Measurements from ENCODE around the gene HHIP. TPM values are rescaled to one million over a fixed set of nuclear protein-coding genes. Genes with fewer than 3 reads are reported as not detected.

Gene HHIP
- total RNA-seq, 4 donors from 2014 or later = 0.15 to 1.5 TPM; not detected in 2

DNA sequence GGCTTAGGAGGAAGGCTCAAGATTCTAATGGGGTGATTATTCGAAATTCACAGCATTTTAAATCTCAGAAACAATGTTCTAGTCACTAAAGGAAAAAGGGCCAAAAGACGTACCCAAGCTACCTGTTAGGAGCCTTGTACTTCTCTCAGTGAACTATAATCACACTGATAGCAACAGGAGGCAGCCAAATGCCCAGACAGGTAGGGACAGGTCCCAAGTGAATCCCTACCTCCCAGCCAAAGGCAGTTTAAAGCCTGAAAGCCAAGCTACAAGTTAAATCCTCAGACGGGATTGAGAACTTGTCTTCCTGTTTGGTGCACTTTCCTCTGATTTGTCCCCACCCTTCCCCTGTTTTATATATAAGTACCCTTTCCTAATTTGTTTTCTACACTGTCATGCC lies 24.3 kb upstream of the HHIP start:
- intact Hi-C loops (cut with DNase I; ENCODE audit: low total_unique reads) = no loop called here
- Histone ChIP-seq H3K27ac (no peak overlapping the region), H3K4me1 (no peaks in the 10 kb centered on the region), H3K4me3 (no peak overlapping the region), H3K9me3 (no peaks in the 10 kb centered on the region), H3K36me3 (no peaks in the 10 kb centered on the region), H3K27me3 (no peaks in the 10 kb centered on the region)
- no peak for TF ChIP-seq POLR2A (IDR thresholded peaks at IDR 0.05)
- TF ChIP-seq, protein P1, sequence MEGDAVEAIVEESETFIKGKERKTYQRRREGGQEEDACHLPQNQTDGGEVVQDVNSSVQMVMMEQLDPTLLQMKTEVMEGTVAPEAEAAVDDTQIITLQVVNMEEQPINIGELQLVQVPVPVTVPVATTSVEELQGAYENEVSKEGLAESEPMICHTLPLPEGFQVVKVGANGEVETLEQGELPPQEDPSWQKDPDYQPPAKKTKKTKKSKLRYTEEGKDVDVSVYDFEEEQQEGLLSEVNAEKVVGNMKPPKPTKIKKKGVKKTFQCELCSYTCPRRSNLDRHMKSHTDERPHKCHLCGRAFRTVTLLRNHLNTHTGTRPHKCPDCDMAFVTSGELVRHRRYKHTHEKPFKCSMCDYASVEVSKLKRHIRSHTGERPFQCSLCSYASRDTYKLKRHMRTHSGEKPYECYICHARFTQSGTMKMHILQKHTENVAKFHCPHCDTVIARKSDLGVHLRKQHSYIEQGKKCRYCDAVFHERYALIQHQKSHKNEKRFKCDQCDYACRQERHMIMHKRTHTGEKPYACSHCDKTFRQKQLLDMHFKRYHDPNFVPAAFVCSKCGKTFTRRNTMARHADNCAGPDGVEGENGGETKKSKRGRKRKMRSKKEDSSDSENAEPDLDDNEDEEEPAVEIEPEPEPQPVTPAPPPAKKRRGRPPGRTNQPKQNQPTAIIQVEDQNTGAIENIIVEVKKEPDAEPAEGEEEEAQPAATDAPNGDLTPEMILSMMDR (IDR thresholded peaks at IDR 0.05) = no peak
- no peak for DNase-seq

DNA sequence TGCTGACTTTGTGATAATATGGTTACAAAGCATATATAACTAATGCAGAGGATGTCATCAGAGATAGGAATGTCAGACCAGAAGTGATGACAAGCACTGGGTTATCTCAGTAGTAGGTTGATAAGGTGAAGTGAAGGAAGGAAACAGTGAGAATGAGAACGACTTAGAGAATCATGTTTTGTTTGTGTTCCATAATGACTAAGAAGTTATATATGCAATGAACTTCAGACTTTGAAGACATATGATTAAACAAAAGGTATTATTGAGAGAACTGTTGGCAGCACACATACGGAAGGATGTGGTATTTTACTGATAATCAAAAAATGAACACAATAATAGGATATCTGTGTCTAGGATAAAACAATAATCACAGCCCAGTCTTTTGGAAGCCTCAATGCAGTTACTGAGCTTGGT lies 18.3 kb upstream of the HHIP start:
- H3K9me3 ChIP-seq = no peaks in the 10 kb centered on the region
- H3K27ac ChIP-seq = no peak overlapping the region
- DNase-seq = no peak
- peaks cover 0 to 2% of the 10 kb centered on the region in 2 donors for H3K27me3 ChIP-seq
- no peaks in the 10 kb centered on the region for H3K4me1 ChIP-seq
- intact Hi-C loops (cut with DNase I; ENCODE audit: low total_unique reads) = no loop called here
- H3K4me3 ChIP-seq = no peak overlapping the region
- no peak for TF ChIP-seq POLR2A (IDR thresholded peaks at IDR 0.05)
- TF ChIP-seq, protein P1 (IDR thresholded peaks at IDR 0.05) = no peak
- no peaks in the 10 kb centered on the region for H3K36me3 ChIP-seq

DNA sequence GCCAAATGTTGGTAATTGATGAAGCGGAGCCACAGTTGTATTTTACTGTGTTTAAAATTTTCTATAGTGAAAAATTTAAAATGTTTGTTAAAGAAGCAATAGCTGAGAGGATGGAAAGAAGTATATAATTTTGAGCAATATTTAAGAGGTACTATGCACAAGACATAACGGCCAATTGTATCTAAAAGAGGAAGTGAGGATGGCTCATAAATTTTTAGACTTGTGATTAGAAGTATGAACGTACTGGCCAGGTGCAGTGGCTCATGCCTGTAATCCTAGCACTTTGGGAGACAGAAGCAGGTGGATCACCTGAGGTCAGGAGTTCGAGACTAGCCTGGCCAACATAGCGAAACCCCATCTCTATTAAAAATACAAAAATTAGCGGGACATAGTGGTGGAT lies 12.7 kb upstream of the HHIP start:
- TF ChIP-seq, protein P1 (IDR thresholded peaks at IDR 0.05) = no peak
- TF ChIP-seq POLR2A (IDR thresholded peaks at IDR 0.05) = no peak
- no peaks in the 10 kb centered on the region for H3K4me1 ChIP-seq
- no peaks in the 10 kb centered on the region for H3K36me3 ChIP-seq
- intact Hi-C loops (cut with DNase I; ENCODE audit: low total_unique reads) = no loop called here
- peaks cover 0 to 4% of the 10 kb centered on the region in 2 donors for H3K27me3 ChIP-seq
- no peaks in the 10 kb centered on the region for H3K9me3 ChIP-seq
- no peak overlapping the region for H3K27ac ChIP-seq
- no peak overlapping the region for H3K4me3 ChIP-seq
- no peak for DNase-seq

DNA sequence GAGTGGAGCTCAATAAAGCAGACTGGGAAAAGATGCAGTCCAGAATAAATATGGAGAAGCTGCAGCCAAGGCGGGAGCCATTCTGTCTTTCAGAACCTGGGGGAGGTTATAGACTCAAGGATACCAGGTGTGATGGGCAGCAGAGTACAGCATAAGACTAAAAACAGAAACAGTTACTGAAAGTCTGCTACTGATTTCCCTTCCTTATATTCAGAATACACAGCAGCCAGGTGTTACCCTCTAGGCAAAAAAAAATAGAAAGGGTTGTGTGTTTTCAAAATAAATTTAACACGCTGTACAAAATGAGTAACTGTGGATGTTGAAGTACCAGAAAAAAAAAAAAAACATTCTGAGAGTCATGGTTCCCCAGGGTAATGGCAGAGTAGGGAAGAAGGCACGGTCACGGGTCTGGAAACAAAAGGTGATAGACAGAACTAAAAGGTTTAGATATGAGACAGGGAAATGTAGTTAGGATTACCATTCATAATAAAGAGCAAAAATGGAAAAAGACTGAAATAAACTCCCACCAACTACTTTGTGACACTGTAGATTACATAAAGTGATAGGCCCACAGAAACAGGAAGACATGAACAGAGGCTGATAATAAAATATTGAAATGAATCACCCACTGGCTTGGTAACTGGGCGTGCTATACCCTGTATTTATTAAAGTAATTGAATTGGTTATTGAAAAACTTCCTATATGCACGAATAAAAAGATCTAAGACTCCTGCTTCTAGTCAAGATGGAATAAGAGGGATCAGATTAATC lies 10.8 kb upstream of the HHIP start:
- Histone ChIP-seq H3K27ac (no peak overlapping the region), H3K9me3 (no peaks in the 10 kb centered on the region), H3K36me3 (no peaks in the 10 kb centered on the region), H3K4me3 (no peak overlapping the region), H3K27me3 (peaks cover 0 to 4% of the 10 kb centered on the region in 2 donors), H3K4me1 (no peaks in the 10 kb centered on the region)
- intact Hi-C loops (cut with DNase I; ENCODE audit: low total_unique reads) = no loop called here
- TF ChIP-seq, protein P1 (IDR thresholded peaks at IDR 0.05) = no peak
- TF ChIP-seq POLR2A (IDR thresholded peaks at IDR 0.05) = no peak
- DNase-seq = no peak

DNA sequence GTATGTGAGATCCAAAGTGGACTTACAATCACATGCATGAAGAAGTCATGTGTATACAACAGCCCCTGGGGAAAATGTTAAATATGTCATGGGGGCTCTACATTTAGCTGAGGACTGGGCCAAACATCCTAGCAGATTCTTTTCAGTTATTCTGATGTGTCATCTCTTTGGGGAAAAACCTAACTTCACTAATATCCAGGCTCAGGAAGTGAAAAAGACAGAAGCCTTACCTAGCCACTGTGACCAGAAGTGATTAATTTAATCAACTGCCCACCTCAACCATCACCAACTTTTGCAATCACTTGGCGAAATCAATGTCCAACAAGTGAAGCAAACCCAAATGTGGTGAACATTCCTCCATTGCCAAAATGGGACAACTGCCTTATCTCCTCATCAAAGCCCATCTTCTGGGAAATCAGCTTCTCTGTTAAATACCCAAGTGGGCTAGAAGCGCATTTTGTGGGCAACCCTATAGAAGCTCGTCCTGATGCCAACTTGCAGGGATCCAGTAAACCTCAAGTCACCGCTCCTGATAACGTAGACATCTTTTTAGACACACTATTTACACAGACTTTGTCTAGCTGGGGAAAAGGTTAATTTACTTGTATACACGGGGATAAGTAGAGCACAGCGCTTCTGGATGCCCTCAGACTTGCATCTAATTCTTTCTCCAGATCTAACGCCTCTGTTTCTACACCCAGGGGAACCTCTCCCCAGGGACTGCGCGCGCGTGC lies 1.4 kb upstream of the HHIP start:
- H3K4me1 ChIP-seq = peaks cover 0 to 6% of the 10 kb centered on the region in 2 donors
- intact Hi-C loops (cut with DNase I; ENCODE audit: low total_unique reads) = no loop called here
- H3K9me3 ChIP-seq = no peaks in the 10 kb centered on the region
- H3K27me3 ChIP-seq = peaks cover 0 to 14% of the 10 kb centered on the region in 2 donors
- no peak overlapping the region for H3K27ac ChIP-seq
- H3K4me3 ChIP-seq = no peak overlapping the region
- TF ChIP-seq POLR2A (IDR thresholded peaks at IDR 0.05) = no peak
- TF ChIP-seq, protein P1 (IDR thresholded peaks at IDR 0.05) = no peak
- DNase-seq = no peak
- no peaks in the 10 kb centered on the region for H3K36me3 ChIP-seq
